ENCODE measurements around the gene GPR62.

Gene GPR62

DNA sequence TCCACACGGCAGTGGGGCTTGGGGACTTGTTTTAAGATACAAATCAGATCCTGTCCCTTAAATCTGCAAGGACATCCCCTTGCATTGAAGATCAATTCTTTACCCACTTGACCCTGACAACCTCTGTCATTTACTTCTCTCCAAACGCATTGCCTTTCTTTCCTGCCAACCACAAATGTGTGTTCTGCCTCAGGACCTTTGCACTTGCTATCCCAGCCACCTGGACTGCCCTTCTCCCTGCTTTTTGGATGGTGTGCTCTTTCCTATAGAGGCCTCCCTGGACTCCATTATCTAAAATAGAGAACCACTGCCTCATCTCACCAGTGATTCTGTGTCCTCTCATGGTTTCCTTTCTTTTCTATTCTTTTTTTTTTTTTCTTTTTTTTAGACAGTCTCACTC, 42.0 kb downstream of the GPR62 start:
- in situ Hi-C loops (cut with HindIII; ENCODE audit: low sequenced_read_pairs) = no loop called here
- TF ChIP-seq, protein P1, sequence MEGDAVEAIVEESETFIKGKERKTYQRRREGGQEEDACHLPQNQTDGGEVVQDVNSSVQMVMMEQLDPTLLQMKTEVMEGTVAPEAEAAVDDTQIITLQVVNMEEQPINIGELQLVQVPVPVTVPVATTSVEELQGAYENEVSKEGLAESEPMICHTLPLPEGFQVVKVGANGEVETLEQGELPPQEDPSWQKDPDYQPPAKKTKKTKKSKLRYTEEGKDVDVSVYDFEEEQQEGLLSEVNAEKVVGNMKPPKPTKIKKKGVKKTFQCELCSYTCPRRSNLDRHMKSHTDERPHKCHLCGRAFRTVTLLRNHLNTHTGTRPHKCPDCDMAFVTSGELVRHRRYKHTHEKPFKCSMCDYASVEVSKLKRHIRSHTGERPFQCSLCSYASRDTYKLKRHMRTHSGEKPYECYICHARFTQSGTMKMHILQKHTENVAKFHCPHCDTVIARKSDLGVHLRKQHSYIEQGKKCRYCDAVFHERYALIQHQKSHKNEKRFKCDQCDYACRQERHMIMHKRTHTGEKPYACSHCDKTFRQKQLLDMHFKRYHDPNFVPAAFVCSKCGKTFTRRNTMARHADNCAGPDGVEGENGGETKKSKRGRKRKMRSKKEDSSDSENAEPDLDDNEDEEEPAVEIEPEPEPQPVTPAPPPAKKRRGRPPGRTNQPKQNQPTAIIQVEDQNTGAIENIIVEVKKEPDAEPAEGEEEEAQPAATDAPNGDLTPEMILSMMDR (IDR thresholded peaks at IDR 0.05; ENCODE audit: low read depth, low read length, missing control alignments) = no peak
- no peak for DNase-seq (ENCODE audit: low read depth)
- no peak overlapping the region for H3K4me3 ChIP-seq (ENCODE audit: low read depth, low read length)

DNA sequence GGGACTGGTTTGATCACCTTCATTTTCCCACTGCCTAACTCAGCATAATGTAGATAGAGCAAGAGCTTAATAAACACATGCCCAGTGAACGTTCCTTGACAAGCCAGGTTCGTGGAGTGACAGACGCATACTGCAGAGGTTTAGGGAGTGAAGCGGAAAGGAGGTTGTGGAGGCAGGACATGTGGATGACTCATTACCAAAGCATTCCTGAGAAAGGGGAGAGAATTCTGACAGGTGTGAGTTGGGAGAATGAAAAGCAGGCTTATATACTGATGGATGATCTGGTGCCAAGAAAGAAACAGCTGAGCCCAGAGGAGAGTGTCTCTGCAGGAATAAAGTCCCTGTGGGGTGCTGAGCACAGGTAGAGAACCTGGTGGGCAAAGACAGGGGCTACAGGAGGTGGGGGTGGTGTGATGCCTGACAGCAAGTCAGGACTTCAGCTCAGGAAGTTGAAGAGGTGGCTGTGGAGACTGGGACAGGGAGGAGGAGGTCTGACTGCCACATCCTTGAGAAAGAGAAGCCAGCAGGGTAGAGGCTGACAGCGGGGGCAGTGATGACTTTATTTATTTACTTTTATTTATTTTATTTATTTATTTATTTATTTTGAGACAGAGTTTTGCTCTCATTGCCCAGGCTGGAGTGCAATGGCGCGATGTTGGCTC, 42.9 kb downstream of the GPR62 start:
- TF ChIP-seq, protein P1 (IDR thresholded peaks at IDR 0.05; ENCODE audit: low read depth, low read length, missing control alignments) = no peak
- in situ Hi-C loops (cut with HindIII; ENCODE audit: low sequenced_read_pairs) = no loop called here
- H3K4me3 ChIP-seq (ENCODE audit: low read depth, low read length) = no peak overlapping the region
- no peak for DNase-seq (ENCODE audit: low read depth)

DNA sequence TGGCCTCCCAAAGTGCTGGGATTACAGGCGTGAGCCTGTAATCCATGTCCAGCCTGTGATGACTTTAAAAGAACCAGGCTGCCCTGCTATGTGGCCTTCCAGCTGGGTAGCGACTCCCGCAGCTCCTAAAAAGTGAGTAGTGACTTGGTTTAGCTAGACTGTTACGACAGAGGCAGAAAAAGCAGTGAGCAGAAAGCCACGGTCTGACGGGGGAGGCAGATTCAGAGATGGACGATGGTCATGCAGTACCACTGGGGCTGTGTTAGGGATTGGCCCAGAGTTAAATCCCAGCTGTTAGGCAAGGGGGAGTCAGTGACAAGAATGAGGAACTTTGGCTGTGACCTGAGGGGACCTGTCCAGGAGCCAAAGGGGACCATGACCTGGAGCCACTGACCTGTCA, 43.6 kb downstream of the GPR62 start:
- TF ChIP-seq, protein P1 (IDR thresholded peaks at IDR 0.05; ENCODE audit: low read depth, low read length, missing control alignments) = no peak
- in situ Hi-C loops (cut with HindIII; ENCODE audit: low sequenced_read_pairs) = no loop called here
- H3K4me3 ChIP-seq (ENCODE audit: low read depth, low read length) = no peak overlapping the region
- DNase-seq (ENCODE audit: low read depth) = no peak

DNA sequence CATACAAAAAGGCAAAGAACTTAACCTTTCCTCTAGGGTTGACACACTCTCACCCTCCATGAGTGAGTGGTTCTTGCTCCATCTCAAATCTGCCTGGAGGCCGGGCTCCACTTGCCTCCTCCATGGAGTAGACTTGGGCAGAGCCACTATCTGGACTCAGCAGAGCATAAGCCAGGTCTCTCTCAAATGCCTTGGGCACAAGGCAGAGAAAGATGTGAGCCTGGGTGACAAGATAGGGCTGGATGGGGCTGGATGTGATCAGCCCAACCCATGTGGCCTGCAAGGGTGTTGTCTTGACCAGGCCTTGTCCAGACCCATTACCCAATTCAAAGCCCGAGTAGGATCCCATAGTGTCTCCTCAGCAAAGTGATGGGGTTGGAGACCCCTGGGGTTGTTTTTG, 44.7 kb downstream of the GPR62 start:
- no peak overlapping the region for H3K4me3 ChIP-seq (ENCODE audit: low read depth, low read length)
- TF ChIP-seq, protein P1 (IDR thresholded peaks at IDR 0.05; ENCODE audit: low read depth, low read length, missing control alignments) = no peak
- in situ Hi-C loops (cut with HindIII; ENCODE audit: low sequenced_read_pairs) = no loop called here
- DNase-seq (ENCODE audit: low read depth) = no peak

DNA sequence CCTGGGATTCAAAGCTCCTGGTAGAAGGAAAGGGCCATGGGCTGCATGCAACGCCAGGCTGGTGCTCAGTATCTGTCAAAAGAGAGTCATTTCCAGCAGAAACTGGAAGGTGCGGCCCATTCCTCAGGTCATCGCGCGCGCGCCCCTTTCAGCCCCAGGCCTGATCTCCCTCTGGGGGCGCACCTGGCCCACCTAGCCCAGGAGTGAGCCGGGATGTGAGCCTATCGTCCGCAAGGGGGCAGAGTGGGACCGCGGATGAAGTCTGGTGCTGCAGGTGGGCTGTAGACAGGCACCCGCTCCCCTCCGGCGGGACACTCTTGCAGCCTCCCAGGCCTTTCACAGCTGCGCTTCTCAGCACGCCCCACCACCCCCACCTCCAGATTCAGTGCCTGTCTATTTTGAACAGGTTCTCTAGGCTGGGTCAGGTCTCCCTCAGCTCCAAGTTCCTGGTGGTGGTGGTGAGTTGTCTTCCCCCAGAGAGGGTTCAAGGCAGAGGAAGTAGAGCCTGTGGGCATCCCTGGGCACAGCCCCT, 46.3 kb downstream of the GPR62 start:
- TF ChIP-seq, protein P1 (IDR thresholded peaks at IDR 0.05; ENCODE audit: low read depth, low read length, missing control alignments) = peak; percentile 93
- in situ Hi-C loops (cut with HindIII; ENCODE audit: low sequenced_read_pairs) = no loop called here
- DNase-seq (ENCODE audit: low read depth) = peak; percentile 35
- no peak overlapping the region for H3K4me3 ChIP-seq (ENCODE audit: low read depth, low read length)

DNA sequence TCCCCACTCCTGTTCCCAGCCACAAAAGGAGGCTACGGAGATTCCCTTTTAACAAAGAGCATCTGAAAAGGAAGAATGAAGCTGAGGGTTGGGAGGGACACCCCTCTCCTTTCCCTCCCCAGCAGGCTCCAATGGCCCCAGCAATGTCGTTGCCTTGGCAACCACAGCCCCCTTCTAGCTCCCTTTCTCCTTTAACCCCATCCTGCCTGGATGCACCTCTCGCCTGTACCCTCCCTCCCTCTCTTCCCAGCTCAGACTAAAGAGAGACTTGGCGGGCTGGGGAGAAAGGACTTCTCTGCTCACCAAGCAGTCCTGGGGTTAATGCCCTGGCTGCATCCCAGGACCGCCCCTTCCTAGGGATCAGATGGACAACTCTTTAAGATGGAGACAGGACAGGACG, 47.6 kb downstream of the GPR62 start:
- TF ChIP-seq, protein P1 (IDR thresholded peaks at IDR 0.05; ENCODE audit: low read depth, low read length, missing control alignments) = no peak
- in situ Hi-C loops (cut with HindIII; ENCODE audit: low sequenced_read_pairs) = no loop called here
- no peak overlapping the region for H3K4me3 ChIP-seq (ENCODE audit: low read depth, low read length)
- no peak for DNase-seq (ENCODE audit: low read depth)
